Cardiac fibroblast (primary cell): ENCODE measurements around the gene GLO1.

Experiments
- DNase-seq, 2 donors: peaks; one replicate each; pipeline versions ENCODE4 v3.0.0 to v3.0.0-alpha.2; 2010; ENCODE audit warnings: low read depth in 2 of 2
- H3K4me3 ChIP-seq, 2 donors: replicated peaks in 1 of 2; 1 replicate in 1 of 2; 2 replicates in 1 of 2; pipeline ENCODE4 v1.5.1; 2011; ENCODE audit warnings: low read depth in 2 of 2, low read length in 2 of 2, mild to moderate bottlenecking in 2 of 2, moderate library complexity in 1 of 2
- CTCF ChIP-seq: IDR thresholded peaks from one replicate; pipeline ENCODE4 v1.5.1; 2011; ENCODE audit warnings: low read depth, mild to moderate bottlenecking, low read length, inconsistent platforms

GLO1 gene

GRCh38 chr6:38634518-38634917, 68.4 kb downstream of the GLO1 start:
- no peak for DNase-seq
- H3K4me3 ChIP-seq = no peak overlapping the region
- TF ChIP-seq CTCF = no peak

GRCh38 chr6:38632490-38632889, 70.5 kb downstream of the GLO1 start:
- DNase-seq = no peak
- no peak overlapping the region for H3K4me3 ChIP-seq
- no peak for TF ChIP-seq CTCF

GRCh38 chr6:38631186-38631783, 71.7 kb downstream of the GLO1 start:
- no peak for TF ChIP-seq CTCF
- H3K4me3 ChIP-seq = no peak overlapping the region
- no peak for DNase-seq
